ENCODE measurements around the gene DPF3. TPM values are rescaled to one million over a fixed set of nuclear protein-coding genes. Genes with fewer than 3 reads are reported as not detected.

DPF3 gene
- total RNA-seq, 1 experiment from 2014 or later, result 0.31 TPM

DNA sequence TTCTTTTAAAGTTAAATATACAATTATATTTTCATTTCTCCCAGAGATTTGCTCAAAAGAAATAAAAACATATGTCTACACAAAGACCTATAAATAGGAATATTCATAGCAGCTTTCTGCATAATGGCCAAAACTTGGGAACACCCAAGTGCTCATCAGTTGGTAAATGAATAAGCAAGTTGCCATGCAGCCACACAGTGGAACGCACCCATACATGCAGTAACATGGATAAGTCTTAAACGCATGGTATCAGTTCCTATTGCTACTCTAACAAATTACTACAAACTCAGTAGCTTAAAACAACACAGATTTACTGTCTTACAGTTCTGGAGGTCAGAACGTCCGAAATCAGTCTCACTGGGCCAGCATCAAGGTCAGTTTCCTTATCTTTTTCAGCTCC lies 78.5 kb downstream of the DPF3 start:
- ChIA-PET POLR2A (no interaction called here), CTCF (no interaction called here)
- no peak overlapping the region for H3K27ac Mint-ChIP-seq
- no peak for TF ChIP-seq SOX15 (CRISPR knock-in tag; IDR thresholded peaks at IDR 0.05)
- TF ChIP-seq ZNF671 (CRISPR knock-in tag; IDR thresholded peaks at IDR 0.05), result no peak
- TF ChIP-seq ZBTB21 (CRISPR knock-in tag; IDR thresholded peaks at IDR 0.05; ENCODE audit: borderline replicate concordance), result no peak
- TF ChIP-seq, protein P1, sequence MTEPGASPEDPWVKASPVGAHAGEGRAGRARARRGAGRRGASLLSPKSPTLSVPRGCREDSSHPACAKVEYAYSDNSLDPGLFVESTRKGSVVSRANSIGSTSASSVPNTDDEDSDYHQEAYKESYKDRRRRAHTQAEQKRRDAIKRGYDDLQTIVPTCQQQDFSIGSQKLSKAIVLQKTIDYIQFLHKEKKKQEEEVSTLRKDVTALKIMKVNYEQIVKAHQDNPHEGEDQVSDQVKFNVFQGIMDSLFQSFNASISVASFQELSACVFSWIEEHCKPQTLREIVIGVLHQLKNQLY (CRISPR knock-in tag; IDR thresholded peaks at IDR 0.05), result no peak
- no peak for TF ChIP-seq SMAD3 (CRISPR knock-in tag; IDR thresholded peaks at IDR 0.05; ENCODE audit: borderline replicate concordance)
- TF ChIP-seq ZNF416 (CRISPR knock-in tag; IDR thresholded peaks at IDR 0.05), result no peak
- no peak for TF ChIP-seq ZNF281 (CRISPR knock-in tag; IDR thresholded peaks at IDR 0.05)
- TF ChIP-seq ZMAT4 (CRISPR knock-in tag; IDR thresholded peaks at IDR 0.05), result no peak
- TF ChIP-seq NR2C2 (CRISPR knock-in tag; IDR thresholded peaks at IDR 0.05), result no peak
- H3K4me1 Mint-ChIP-seq, result peaks cover 11% of the 10 kb centered on the region
- no peak overlapping the region for H3K4me3 Mint-ChIP-seq
- H3K27me3 Mint-ChIP-seq (ENCODE audit: low read depth), result peaks cover 12% of the 10 kb centered on the region; the same call in 1 of the 2 replicates
- H3K36me3 Mint-ChIP-seq, result peaks cover 12% of the 10 kb centered on the region
- DNase-seq (ENCODE audit: low spot score) (no peak), ATAC-seq (no peak)
- peaks cover 18% of the 10 kb centered on the region for H3K9me3 Mint-ChIP-seq

DNA sequence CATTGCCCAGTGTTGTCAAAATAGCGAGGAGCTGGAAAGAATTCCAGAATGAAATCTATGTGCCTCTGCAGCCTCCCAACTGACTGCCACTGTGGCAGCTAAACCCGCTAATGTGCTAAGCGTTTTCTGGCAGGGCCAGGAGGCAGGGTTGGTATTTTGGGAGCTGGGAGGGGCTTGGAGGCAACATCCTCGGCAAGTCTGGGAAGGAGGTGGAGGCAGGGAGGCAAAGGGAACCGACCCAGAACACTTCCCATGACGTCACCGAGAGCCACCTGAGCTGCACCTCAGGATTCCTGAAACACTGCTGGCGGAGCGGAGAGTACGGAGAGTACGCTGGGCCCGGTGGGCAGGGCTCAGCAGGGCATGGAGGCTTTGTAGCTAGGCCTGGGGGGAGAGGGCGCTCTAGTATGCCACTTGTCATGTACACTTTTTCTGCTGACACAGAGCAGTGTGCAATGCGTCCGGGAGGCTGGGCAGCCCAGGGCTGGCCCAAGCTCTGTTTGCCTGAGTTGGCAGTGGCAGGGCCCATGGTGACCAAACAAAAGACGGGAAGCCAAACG lies 81.5 kb downstream of the DPF3 start:
- Mint-ChIP-seq H3K4me3 (no peak overlapping the region), H3K27me3 (ENCODE audit: low read depth) (peaks cover 32% of the 10 kb centered on the region), H3K36me3 (no peaks in the 10 kb centered on the region), H3K4me1 (peaks cover 11% of the 10 kb centered on the region), H3K27ac (no peak overlapping the region), H3K9me3 (peaks cover 5% of the 10 kb centered on the region)
- peak; percentile 27 for DNase-seq (ENCODE audit: low spot score)
- TF ChIP-seq JAZF1 (CRISPR knock-in tag; IDR thresholded peaks at IDR 0.05) (no peak), ETV6 (CRISPR knock-in tag; IDR thresholded peaks at IDR 0.05) (no peak), MXD4 (CRISPR knock-in tag; IDR thresholded peaks at IDR 0.05; ENCODE audit: borderline replicate concordance) (no peak), PREB (CRISPR knock-in tag; IDR thresholded peaks at IDR 0.05; ENCODE audit: borderline replicate concordance) (no peak), ZNF121 (CRISPR knock-in tag; IDR thresholded peaks at IDR 0.05) (no peak), SOX15 (CRISPR knock-in tag; IDR thresholded peaks at IDR 0.05) (no peak), TEAD1 (CRISPR knock-in tag; IDR thresholded peaks at IDR 0.05) (no peak), GTF2I (CRISPR knock-in tag; conservative IDR thresholded peaks at IDR 0.05) (no peak)
- TF ChIP-seq, protein P2, sequence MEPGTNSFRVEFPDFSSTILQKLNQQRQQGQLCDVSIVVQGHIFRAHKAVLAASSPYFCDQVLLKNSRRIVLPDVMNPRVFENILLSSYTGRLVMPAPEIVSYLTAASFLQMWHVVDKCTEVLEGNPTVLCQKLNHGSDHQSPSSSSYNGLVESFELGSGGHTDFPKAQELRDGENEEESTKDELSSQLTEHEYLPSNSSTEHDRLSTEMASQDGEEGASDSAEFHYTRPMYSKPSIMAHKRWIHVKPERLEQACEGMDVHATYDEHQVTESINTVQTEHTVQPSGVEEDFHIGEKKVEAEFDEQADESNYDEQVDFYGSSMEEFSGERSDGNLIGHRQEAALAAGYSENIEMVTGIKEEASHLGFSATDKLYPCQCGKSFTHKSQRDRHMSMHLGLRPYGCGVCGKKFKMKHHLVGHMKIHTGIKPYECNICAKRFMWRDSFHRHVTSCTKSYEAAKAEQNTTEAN (CRISPR knock-in tag; IDR thresholded peaks at IDR 0.05), result no peak
- TF ChIP-seq, protein P3, sequence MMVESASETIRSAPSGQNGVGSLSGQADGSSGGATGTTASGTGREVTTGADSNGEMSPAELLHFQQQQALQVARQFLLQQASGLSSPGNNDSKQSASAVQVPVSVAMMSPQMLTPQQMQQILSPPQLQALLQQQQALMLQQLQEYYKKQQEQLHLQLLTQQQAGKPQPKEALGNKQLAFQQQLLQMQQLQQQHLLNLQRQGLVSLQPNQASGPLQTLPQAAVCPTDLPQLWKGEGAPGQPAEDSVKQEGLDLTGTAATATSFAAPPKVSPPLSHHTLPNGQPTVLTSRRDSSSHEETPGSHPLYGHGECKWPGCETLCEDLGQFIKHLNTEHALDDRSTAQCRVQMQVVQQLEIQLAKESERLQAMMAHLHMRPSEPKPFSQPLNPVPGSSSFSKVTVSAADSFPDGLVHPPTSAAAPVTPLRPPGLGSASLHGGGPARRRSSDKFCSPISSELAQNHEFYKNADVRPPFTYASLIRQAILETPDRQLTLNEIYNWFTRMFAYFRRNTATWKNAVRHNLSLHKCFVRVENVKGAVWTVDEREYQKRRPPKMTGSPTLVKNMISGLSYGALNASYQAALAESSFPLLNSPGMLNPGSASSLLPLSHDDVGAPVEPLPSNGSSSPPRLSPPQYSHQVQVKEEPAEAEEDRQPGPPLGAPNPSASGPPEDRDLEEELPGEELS (CRISPR knock-in tag; IDR thresholded peaks at IDR 0.05), result no peak
- TF ChIP-seq, protein P4, sequence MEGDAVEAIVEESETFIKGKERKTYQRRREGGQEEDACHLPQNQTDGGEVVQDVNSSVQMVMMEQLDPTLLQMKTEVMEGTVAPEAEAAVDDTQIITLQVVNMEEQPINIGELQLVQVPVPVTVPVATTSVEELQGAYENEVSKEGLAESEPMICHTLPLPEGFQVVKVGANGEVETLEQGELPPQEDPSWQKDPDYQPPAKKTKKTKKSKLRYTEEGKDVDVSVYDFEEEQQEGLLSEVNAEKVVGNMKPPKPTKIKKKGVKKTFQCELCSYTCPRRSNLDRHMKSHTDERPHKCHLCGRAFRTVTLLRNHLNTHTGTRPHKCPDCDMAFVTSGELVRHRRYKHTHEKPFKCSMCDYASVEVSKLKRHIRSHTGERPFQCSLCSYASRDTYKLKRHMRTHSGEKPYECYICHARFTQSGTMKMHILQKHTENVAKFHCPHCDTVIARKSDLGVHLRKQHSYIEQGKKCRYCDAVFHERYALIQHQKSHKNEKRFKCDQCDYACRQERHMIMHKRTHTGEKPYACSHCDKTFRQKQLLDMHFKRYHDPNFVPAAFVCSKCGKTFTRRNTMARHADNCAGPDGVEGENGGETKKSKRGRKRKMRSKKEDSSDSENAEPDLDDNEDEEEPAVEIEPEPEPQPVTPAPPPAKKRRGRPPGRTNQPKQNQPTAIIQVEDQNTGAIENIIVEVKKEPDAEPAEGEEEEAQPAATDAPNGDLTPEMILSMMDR (IDR thresholded peaks at IDR 0.05), result no peak
- TF ChIP-seq, protein P5, sequence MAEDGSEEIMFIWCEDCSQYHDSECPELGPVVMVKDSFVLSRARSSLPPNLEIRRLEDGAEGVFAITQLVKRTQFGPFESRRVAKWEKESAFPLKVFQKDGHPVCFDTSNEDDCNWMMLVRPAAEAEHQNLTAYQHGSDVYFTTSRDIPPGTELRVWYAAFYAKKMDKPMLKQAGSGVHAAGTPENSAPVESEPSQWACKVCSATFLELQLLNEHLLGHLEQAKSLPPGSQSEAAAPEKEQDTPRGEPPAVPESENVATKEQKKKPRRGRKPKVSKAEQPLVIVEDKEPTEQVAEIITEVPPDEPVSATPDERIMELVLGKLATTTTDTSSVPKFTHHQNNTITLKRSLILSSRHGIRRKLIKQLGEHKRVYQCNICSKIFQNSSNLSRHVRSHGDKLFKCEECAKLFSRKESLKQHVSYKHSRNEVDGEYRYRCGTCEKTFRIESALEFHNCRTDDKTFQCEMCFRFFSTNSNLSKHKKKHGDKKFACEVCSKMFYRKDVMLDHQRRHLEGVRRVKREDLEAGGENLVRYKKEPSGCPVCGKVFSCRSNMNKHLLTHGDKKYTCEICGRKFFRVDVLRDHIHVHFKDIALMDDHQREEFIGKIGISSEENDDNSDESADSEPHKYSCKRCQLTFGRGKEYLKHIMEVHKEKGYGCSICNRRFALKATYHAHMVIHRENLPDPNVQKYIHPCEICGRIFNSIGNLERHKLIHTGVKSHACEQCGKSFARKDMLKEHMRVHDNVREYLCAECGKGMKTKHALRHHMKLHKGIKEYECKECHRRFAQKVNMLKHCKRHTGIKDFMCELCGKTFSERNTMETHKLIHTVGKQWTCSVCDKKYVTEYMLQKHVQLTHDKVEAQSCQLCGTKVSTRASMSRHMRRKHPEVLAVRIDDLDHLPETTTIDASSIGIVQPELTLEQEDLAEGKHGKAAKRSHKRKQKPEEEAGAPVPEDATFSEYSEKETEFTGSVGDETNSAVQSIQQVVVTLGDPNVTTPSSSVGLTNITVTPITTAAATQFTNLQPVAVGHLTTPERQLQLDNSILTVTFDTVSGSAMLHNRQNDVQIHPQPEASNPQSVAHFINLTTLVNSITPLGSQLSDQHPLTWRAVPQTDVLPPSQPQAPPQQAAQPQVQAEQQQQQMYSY (CRISPR knock-in tag; IDR thresholded peaks at IDR 0.05), result no peak
- peak; percentile 82 for ATAC-seq
- ChIA-PET CTCF (interaction anchor here (0.8 to 1.0 kb wide), 3 partner anchors 54 to 298 kb away, joined by 3 read pairs; no protein-coding TSS in a partner anchor), POLR2A (interaction anchor here (0.7 kb wide), 1 partner anchor 83 kb away, joined by 3 read pairs; no protein-coding TSS in a partner anchor)
